ENCODE measurements around the gene KLC1. TPM values are rescaled to one million over a fixed set of nuclear protein-coding genes. Genes with fewer than 3 reads are reported as not detected.

The KLC1 gene
- total and polyA plus RNA-seq, 2 of the 8 experiments (the other 6 are each of a cell fraction or from before 2014, with no cell fraction given): 84.6 to 134 TPM

DNA sequence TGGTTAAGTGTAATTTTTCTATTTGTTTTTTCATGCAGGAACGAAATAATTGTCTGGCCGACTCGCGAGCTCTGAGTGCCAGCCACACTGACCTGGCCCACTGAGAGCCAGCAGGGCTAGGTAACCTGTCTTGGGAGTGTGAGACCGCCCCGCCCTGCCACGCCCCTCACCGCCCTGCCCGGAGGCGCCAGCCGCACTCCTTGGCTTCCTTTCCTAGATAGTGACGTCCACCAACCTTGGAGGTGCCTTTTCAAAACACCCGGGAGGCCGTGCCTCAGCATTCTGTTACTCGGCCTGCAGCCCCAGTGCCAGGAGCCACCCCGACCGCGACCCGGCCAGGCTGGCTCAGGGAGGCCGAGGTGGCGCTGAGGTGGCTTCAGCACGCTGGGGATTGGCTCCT is 64.5 kb downstream of the KLC1 start:
- Histone ChIP-seq H3K36me3 (ENCODE audit: control insufficient read depth in 2 of 4, insufficient read depth in 4 of 4, low read length in 3 of 4) (peaks cover 7 to 36% (median 12%) of the 10 kb centered on the region in 4 experiments; a peak in 6 of 8 replicates), H3K9ac (replicated peaks in 1 of 4; ENCODE audit: extremely low read depth in 1 of 4, low read depth in 3 of 4, low read length in 3 of 4) (0 out of 7 replicates have a peak overlapping the region, but pooled peaks of 1 of the 4 experiments have one; percentile 11), H2BK5ac (ENCODE audit: low read depth, low read length) (no peak overlapping the region), H2BK20ac (ENCODE audit: low read length) (no peak overlapping the region), H2AK5ac (ENCODE audit: low read depth, low read length) (no peak overlapping the region), H3K27me3 (replicated peaks in 1 of 4; ENCODE audit: control insufficient read depth in 3 of 4, extremely low read depth in 1 of 4, insufficient read depth in 3 of 4, low read length in 3 of 4) (no peaks in the 10 kb centered on the region), H3K18ac (ENCODE audit: extremely low read depth, low read length) (no peak overlapping the region), H4K8ac (ENCODE audit: extremely low read depth, insufficient read depth, low read length) (no peak overlapping the region), H4K91ac (replicated peaks; ENCODE audit: insufficient read length, low read length) (no peak overlapping the region), H3K56ac (replicated peaks; ENCODE audit: insufficient read length, low read depth, low read length) (no peak overlapping the region), H3K4me3 (ENCODE audit: extremely low read depth in 1 of 4, insufficient read depth in 2 of 4, low read depth in 3 of 4, low read length in 4 of 4) (no peak overlapping the region), H2BK120ac (replicated peaks; ENCODE audit: low read depth, low read length) (no peak overlapping the region), H4K20me1 (replicated peaks in 1 of 2; ENCODE audit: control insufficient read depth in 1 of 2, insufficient read depth in 2 of 2, low read length in 2 of 2) (peaks cover 3 to 28% of the 10 kb centered on the region in 2 experiments), H3K23ac (ENCODE audit: insufficient read length) (no peak overlapping the region), H2BK12ac (ENCODE audit: low read depth, low read length) (no peak overlapping the region), H3K4ac (replicated peaks; ENCODE audit: insufficient read length, low read depth, low read length) (no peak overlapping the region), H2AFZ (ENCODE audit: low read length) (no peak overlapping the region), H3K14ac (ENCODE audit: insufficient read length) (no peak overlapping the region), H3K79me2 (ENCODE audit: control insufficient read depth in 1 of 2, insufficient read depth in 2 of 2, low read length in 2 of 2) (peaks cover 0 to 3% of the 10 kb centered on the region in 2 experiments; a peak in 1 of 4 replicates), H4K5ac (ENCODE audit: insufficient read length, low read depth, low read length) (no peak overlapping the region), H3K27ac (ENCODE audit: low read depth, low read length) (no peak overlapping the region), H3K79me1 (ENCODE audit: low read depth, low read length) (peaks cover 10% of the 10 kb centered on the region), H3K4me1 (replicated peaks in 1 of 4; ENCODE audit: control insufficient read depth in 3 of 4, insufficient read depth in 4 of 4, low read length in 3 of 4) (peaks cover 0 to 3% (median under 1%) of the 10 kb centered on the region in 4 experiments; a peak in 3 of 7 replicates), H3K4me2 (ENCODE audit: insufficient read depth in 1 of 2, low read depth in 2 of 2, low read length in 2 of 2) (no peak overlapping the region), H3K9me3 (ENCODE audit: insufficient read depth in 2 of 2, low read depth in 1 of 2, low read length in 1 of 2) (no peaks in the 10 kb centered on the region), H3K23me2 (ENCODE audit: low read depth, low read length) (no peaks in the 10 kb centered on the region), H2BK15ac (ENCODE audit: low read length) (no peak overlapping the region)
- ChIA-PET POLR2A (ENCODE audit: partially characterized antibody) (interaction anchor here (0.8 to 8.8 kb wide), 9 partner anchors 8 to 174 kb away, joined by 3 to 74 read pairs (median 4); partner anchors contain the start of genes KLC1, XRCC3 and ZFYVE21), CTCF (ENCODE audit: partially characterized antibody) (interaction anchor here (1.2 to 1.8 kb wide), 4 partner anchors 13 to 117 kb away, joined by 3 to 11 read pairs (median 4); no protein-coding TSS in a partner anchor)
- FAIRE-seq: no peak
- TF ChIP-seq POLR2AphosphoS5 (IDR thresholded peaks at IDR 0.05; ENCODE audit: low read depth, low read length) (0 out of 2 replicates have a peak, but pooled peaks have one; percentile 9), YY1 (IDR thresholded peaks at IDR 0.05; ENCODE audit: low read depth, low read length) (no peak)
- 97% methylated on average over 21 of the region's 22 CpGs; no CpG with 5 or more reads in 1 of the 2 experiments for WGBS, 2 experiments (ENCODE audit: extremely low coverage in 1 of 2, insufficient coverage in 1 of 2, insufficient read length in 1 of 2, insufficient replicate concordance in 2 of 2, low coverage in 1 of 2, low lambda C conversion rate in 2 of 2, missing lambda C conversion rate in 1 of 2)
- no peak for DNase-seq (ENCODE audit: low read depth in 1 of 2, low spot score in 2 of 2)
